ENCODE results near the gene SLC11A1.
A peak's percentile ranks its signal among the peaks of the same experiment; 100 is the strongest.

Gene SLC11A1

GRCh38 chr2:218381916-218382366, at the start of gene SLC11A1:
TSS of gene SLC11A1 (plus strand) at chr2:218382273. CDS start at chr2:218382369, 96 bp downstream.
- no peak for DNase-seq

GRCh38 chr2:218332288-218332687, 49.8 kb upstream of the SLC11A1 start:
- DNase-seq = no peak

GRCh38 chr2:218332920-218333645, 49.0 kb upstream of the SLC11A1 start:
- DNase-seq = no peak

GRCh38 chr2:218334531-218334930, 47.5 kb upstream of the SLC11A1 start:
- no peak for DNase-seq

GRCh38 chr2:218340656-218341055, 41.4 kb upstream of the SLC11A1 start:
- DNase-seq = no peak

- no peak for DNase-seq
These were observed 40.7 kb upstream of the SLC11A1 start for GRCh38 chr2:218341381-218341780.

- DNase-seq = no peak
These were observed 39.2 kb upstream of the SLC11A1 start for GRCh38 chr2:218342837-218343236.

GRCh38 chr2:218343591-218343990, 38.5 kb upstream of the SLC11A1 start:
- no peak for DNase-seq

GRCh38 chr2:218344090-218344754, 37.9 kb upstream of the SLC11A1 start:
- DNase-seq = no peak

- DNase-seq = no peak
These were observed 37.2 kb upstream of the SLC11A1 start for GRCh38 chr2:218344755-218345417.

GRCh38 chr2:218345491-218346236, 36.4 kb upstream of the SLC11A1 start:
- peak; percentile 4 for DNase-seq

GRCh38 chr2:218347172-218347571, 34.9 kb upstream of the SLC11A1 start:
- DNase-seq = no peak

GRCh38 chr2:218354045-218354444, 28.0 kb upstream of the SLC11A1 start:
- DNase-seq = no peak

GRCh38 chr2:218354850-218355443, 27.1 kb upstream of the SLC11A1 start:
- DNase-seq = no peak

GRCh38 chr2:218357236-218358177, 24.6 kb upstream of the SLC11A1 start:
- DNase-seq = no peak

GRCh38 chr2:218360453-218360852, 21.6 kb upstream of the SLC11A1 start:
- DNase-seq = no peak

- no peak for DNase-seq
These were observed 19.5 kb upstream of the SLC11A1 start for GRCh38 chr2:218362606-218363005.

- DNase-seq = no peak
These were observed 18.3 kb upstream of the SLC11A1 start for GRCh38 chr2:218363736-218364135.

- DNase-seq = no peak
These were observed 17.9 kb upstream of the SLC11A1 start for GRCh38 chr2:218364196-218364595.

- DNase-seq = no peak
These were observed 15.3 kb upstream of the SLC11A1 start for GRCh38 chr2:218366621-218367414.

Measured in NCI-H187 treated with DMSO at 0.1 percent for 48 hours (cell line).